Activated T-helper 17 cell treated with anti-CD3 and anti-CD28 coated beads, Interleukin-2, amount 50 U/mL, for 72 hours (primary cell): ENCODE data around the gene TMEFF2. TPM values are rescaled to one million over a fixed set of nuclear protein-coding genes. Genes with fewer than 3 reads are reported as not detected.
"Not testable (repeated sequence)": the region's sequence is repeated elsewhere in the genome, so short reads cannot be mapped to it uniquely, and the experiment has no call there.

ENCODE experiments used
- ATAC-seq: fragments of 150-1000 bp; cut with Tn5 transposase; replicated peaks from 2 replicates; pipeline ENCODE4 v1.10.0; 2021; ENCODE audit warnings: mild to moderate bottlenecking, moderate library complexity
- H3K27ac Mint-ChIP-seq: one replicate; pipeline ENCODE4 v1.8.0; 2022; ENCODE audit warnings: mixed read lengths
- H3K27me3 Mint-ChIP-seq: one replicate; pipeline ENCODE4 v1.8.0; 2022; ENCODE audit warnings: mixed read lengths
- H3K36me3 Mint-ChIP-seq: one replicate; pipeline ENCODE4 v1.8.0; 2022; ENCODE audit warnings: low read depth, mild to moderate bottlenecking, mixed read lengths
- H3K4me1 Mint-ChIP-seq: one replicate; pipeline ENCODE4 v1.8.0; 2022; ENCODE audit warnings: mixed read lengths
- H3K4me3 Mint-ChIP-seq: one replicate; pipeline ENCODE4 v1.8.0; 2022; ENCODE audit warnings: mild to moderate bottlenecking, mixed read lengths
- H3K9me3 Mint-ChIP-seq: one replicate; pipeline ENCODE4 v1.8.0; 2022; ENCODE audit warnings: mixed read lengths
- total RNA-seq, 2 donors: library from RNA; stranded (reverse); gene quantifications; one replicate each; pipeline ENCODE4 v1.2.3, GENCODE V29; 2022

TMEFF2 gene
- total RNA-seq, 2 donors from 2014 or later, result not detected

DNA sequence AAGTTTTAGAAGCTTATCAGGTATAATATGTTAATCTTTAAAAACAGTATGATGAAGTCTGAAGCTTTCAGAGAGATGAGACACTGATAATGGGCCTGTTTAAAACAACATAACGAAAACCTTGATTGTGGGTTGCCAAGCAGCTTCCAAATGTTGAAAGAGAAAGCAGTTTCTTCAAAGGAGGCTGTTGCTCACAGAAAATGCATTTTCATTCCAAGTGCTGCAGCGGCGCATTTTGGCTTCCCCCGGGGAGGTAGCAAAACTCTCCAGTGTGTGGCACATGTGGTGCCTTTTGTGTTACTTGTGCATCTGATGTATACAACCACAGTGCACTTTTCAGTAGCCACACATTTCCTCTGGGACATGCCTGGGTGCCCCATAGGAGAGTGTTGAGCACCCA is 66.1 kb downstream of the TMEFF2 start:
- no peak for ATAC-seq
- no peaks in the 10 kb centered on the region for H3K9me3 Mint-ChIP-seq
- H3K4me3 Mint-ChIP-seq, result no peak overlapping the region
- no peak overlapping the region for H3K27ac Mint-ChIP-seq
- H3K36me3 Mint-ChIP-seq, result no peaks in the 10 kb centered on the region
- H3K27me3 Mint-ChIP-seq, result peaks cover 11% of the 10 kb centered on the region
- no peaks in the 10 kb centered on the region for H3K4me1 Mint-ChIP-seq

DNA sequence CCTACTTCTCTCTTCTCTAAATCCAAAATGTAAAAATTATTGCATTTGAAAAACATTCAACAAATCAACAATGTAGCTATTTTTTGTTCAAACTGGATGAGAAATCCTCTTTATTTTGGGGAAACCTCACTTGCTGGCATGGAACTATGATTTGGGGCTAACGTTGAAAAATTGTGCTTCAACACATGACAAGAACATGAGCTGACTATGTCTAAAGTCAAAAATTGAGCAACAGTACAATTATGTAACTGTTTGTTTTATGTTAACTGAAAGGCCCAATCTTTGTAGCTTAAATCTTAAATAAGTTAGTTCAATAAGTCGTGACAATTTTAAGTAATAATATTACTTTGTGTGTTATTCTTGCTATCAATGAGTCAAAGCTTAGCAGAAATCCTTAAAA is 67.3 kb downstream of the TMEFF2 start:
- H3K27me3 Mint-ChIP-seq, result peaks cover 11% of the 10 kb centered on the region
- H3K36me3 Mint-ChIP-seq, result no peaks in the 10 kb centered on the region
- no peaks in the 10 kb centered on the region for H3K4me1 Mint-ChIP-seq
- no peak overlapping the region for H3K27ac Mint-ChIP-seq
- H3K4me3 Mint-ChIP-seq, result no peak overlapping the region
- no peak for ATAC-seq
- no peaks in the 10 kb centered on the region for H3K9me3 Mint-ChIP-seq

DNA sequence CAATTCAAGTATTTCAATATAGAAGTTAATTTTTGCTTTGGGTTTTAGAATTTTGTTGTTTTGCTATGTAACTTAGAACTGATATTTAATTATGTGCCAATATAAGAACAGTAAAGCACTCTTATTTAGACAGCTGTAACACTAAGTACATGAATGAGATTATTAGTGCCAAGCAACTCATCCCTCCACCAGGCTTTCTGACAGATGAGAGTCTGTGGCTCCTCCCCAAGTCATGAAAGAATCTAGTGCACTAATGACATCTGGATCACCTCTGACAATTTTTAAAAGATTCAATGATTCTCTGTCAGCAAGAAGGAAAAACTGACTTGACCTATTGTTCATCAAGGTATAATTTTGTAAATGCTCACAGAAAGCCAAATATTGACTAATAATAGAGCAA is 67.8 kb downstream of the TMEFF2 start:
- H3K27me3 Mint-ChIP-seq, result peaks cover 11% of the 10 kb centered on the region
- H3K36me3 Mint-ChIP-seq, result no peaks in the 10 kb centered on the region
- no peaks in the 10 kb centered on the region for H3K9me3 Mint-ChIP-seq
- H3K27ac Mint-ChIP-seq, result no peak overlapping the region
- no peaks in the 10 kb centered on the region for H3K4me1 Mint-ChIP-seq
- no peak overlapping the region for H3K4me3 Mint-ChIP-seq
- no peak for ATAC-seq

DNA sequence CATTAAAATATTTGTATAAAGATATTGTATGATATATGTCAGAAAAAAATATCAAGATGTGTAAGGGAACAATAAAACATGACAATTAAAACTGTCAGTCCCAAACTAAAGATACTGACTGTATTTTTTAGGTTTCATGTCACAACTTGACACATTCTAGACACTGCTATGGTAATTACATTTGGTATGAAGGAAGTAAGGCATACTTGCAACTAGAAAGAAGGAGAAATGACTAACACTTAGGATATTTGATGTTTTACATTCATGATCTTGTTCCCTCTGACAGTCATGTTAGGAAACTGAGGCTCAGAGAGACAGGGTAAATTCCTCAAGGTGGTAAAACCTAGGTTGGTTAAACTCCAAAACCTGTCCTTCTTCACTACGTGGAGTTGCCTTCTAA is 68.3 kb downstream of the TMEFF2 start:
- no peak for ATAC-seq
- no peaks in the 10 kb centered on the region for H3K4me1 Mint-ChIP-seq
- H3K27ac Mint-ChIP-seq, result no peak overlapping the region
- H3K27me3 Mint-ChIP-seq, result peaks cover 9% of the 10 kb centered on the region
- no peak overlapping the region for H3K4me3 Mint-ChIP-seq
- H3K36me3 Mint-ChIP-seq, result no peaks in the 10 kb centered on the region
- no peaks in the 10 kb centered on the region for H3K9me3 Mint-ChIP-seq

DNA sequence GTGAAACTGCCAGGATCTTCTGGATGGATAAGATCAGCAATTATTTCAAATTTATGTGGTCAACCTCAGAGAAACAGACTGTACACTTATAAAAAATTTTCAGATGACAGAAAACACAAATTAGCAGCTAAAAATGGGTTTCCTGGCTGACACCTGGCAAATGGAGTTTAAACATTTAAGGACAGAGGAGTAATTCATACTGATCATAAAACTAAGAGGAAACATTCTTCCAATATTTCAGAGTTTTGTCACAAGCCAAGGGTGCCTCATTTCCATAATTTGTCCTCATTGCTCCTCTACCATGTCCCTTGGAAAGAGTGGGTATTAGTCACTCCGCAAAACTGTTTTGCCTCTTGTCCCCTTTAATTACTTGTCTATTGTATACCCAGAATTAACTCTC is 70.2 kb downstream of the TMEFF2 start:
- H3K36me3 Mint-ChIP-seq, result no peaks in the 10 kb centered on the region
- no peak for ATAC-seq
- H3K27me3 Mint-ChIP-seq, result peaks cover 10% of the 10 kb centered on the region
- H3K4me1 Mint-ChIP-seq, result no peaks in the 10 kb centered on the region
- no peak overlapping the region for H3K4me3 Mint-ChIP-seq
- H3K27ac Mint-ChIP-seq, result no peak overlapping the region
- H3K9me3 Mint-ChIP-seq, result no peaks in the 10 kb centered on the region

DNA sequence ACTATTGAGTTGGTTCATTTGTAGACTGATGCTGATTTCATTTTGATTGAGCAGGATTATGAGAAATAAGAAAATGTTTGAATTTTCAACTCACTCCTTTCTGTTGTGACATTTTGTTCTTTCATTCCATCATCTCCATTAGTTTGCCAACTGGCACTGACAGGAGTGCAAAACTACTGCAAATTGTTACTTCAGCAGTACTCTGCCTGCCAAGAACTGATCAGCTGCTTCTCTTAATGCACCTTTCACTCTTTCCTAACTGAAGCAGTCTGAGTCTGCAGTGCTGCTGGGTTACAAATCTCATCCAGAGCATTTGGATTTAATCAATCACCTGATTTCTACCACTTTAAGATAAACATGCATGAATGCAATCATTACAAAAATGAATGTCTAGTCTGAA is 70.9 kb downstream of the TMEFF2 start:
- no peaks in the 10 kb centered on the region for H3K36me3 Mint-ChIP-seq
- ATAC-seq, result no peak
- H3K9me3 Mint-ChIP-seq, result no peaks in the 10 kb centered on the region
- no peak overlapping the region for H3K27ac Mint-ChIP-seq
- no peaks in the 10 kb centered on the region for H3K4me1 Mint-ChIP-seq
- peaks cover 10% of the 10 kb centered on the region for H3K27me3 Mint-ChIP-seq
- no peak overlapping the region for H3K4me3 Mint-ChIP-seq

DNA sequence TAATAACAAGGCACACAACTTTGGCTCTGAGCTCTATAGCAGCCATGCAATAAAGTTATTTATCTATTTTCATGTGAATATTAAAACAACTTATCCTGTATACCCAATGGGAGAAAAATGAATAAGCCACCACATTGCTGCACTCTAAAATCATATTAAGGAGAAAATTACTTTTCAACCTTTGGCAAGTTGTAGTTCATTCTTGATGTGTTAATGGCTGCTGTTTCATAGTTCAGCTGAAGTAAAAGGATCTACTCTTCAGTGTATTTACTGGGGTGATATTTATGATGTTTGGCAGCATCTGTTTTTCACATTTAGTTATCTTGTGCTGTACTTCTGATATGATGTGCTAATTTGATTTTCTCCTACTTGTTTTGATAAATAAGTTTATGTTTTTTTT is 71.8 kb downstream of the TMEFF2 start:
- Mint-ChIP-seq H3K4me1 (no peaks in the 10 kb centered on the region), H3K4me3 (no peak overlapping the region), H3K27me3 (peaks cover 10% of the 10 kb centered on the region)

DNA sequence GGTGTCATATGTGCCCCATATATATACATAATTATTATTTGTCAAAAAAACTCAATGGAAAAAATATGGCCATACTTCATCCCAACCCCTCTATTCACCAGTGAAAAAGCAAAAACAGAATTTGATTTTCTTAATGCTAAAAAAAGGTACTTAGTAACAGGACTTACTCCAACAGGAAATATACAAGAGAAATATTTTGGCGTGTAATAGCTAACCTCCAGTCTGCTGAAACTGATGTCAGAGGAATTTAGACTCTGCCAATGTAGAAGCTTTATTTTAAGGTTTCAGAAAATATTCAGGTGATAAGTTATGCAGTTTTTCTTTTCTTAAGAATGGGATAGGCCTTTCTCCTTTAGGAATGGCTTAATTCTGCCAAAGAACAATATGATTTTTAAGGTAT is 72.6 kb downstream of the TMEFF2 start:
- Mint-ChIP-seq H3K9me3 (no peaks in the 10 kb centered on the region), H3K36me3 (no peaks in the 10 kb centered on the region), H3K4me1 (no peaks in the 10 kb centered on the region), H3K4me3 (no peak overlapping the region), H3K27me3 (peaks cover 10% of the 10 kb centered on the region), H3K27ac (no peak overlapping the region)
- no peak for ATAC-seq

More for the DNA sequence above, 71.8 kb downstream of the TMEFF2 start:
- Mint-ChIP-seq H3K36me3 (no peaks in the 10 kb centered on the region), H3K9me3 (no peaks in the 10 kb centered on the region), H3K27ac (no peak overlapping the region)
- no peak for ATAC-seq

DNA sequence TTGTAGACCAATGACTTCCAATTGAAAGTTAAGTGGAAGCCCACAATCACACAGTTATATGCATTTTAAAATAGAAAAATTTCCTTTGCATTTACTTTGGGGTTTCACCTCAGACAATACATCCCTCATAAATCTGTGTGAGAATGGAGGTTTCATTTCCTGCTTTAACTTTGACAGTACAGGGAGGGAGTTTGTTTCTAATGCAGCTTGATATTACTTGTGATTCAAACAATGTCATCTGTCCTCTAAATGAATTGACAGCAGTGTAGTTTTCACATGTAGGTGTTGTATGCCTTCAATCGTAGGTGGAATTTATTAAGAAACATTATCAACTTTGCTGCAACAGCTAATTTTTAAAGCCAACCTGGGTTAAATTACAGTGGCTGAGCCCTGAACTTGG is 75.2 kb downstream of the TMEFF2 start:
- H3K4me3 Mint-ChIP-seq, result no peak overlapping the region
- H3K27ac Mint-ChIP-seq, result no peak overlapping the region
- peaks cover 3% of the 10 kb centered on the region for H3K9me3 Mint-ChIP-seq
- no peaks in the 10 kb centered on the region for H3K36me3 Mint-ChIP-seq
- ATAC-seq, result no peak
- peaks cover 9% of the 10 kb centered on the region for H3K27me3 Mint-ChIP-seq
- no peaks in the 10 kb centered on the region for H3K4me1 Mint-ChIP-seq

DNA sequence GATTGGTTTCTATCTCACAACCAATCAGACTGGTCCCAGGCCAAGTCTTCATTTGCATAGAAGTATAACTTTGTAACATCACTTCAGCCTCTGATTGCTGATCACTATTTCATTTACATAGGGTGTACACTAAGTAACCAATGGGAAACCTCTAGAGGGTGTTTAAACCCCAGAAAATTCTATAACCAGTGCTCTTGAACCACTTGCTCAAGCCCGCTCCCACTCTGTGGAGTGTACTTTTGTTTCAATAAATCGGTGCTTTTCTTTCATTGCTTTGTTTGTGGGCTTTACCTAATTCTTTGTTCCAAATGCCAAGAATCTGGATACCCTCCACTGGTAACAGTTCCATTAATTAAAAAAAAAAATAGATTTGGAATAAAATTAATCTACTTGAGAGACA is 77.0 kb downstream of the TMEFF2 start:
- no peak for ATAC-seq
- Mint-ChIP-seq H3K9me3 (peaks cover 3% of the 10 kb centered on the region), H3K4me3 (no peak overlapping the region), H3K36me3 (no peaks in the 10 kb centered on the region), H3K4me1 (no peaks in the 10 kb centered on the region), H3K27me3 (peaks cover 9% of the 10 kb centered on the region), H3K27ac (no peak overlapping the region)

DNA sequence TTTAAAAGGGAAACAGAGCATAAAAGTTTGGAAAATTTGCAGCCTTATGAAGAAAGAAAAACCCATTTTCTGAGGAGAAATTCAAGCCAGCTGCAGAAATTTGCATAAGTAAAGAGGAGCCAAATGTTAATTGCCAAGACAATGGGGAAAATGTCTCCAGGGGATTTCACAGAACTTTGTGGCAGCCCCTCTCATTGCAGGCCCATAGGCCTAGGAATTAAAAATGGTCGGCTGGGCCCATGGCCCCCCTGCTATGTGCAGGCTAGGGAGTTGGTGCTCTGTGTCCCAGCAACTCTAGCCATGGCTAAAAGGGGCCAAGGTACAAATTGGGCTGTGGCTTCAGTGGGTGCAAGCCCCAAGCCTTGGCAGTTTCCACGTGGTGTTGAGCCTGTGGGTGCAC is 83.2 kb downstream of the TMEFF2 start:
- H3K27me3 Mint-ChIP-seq, result peaks cover 14% of the 10 kb centered on the region
- H3K36me3 Mint-ChIP-seq, H3K4me3 Mint-ChIP-seq, H3K4me1 Mint-ChIP-seq, ATAC-seq, H3K9me3 Mint-ChIP-seq, H3K27ac Mint-ChIP-seq: not testable (repeated sequence)

DNA sequence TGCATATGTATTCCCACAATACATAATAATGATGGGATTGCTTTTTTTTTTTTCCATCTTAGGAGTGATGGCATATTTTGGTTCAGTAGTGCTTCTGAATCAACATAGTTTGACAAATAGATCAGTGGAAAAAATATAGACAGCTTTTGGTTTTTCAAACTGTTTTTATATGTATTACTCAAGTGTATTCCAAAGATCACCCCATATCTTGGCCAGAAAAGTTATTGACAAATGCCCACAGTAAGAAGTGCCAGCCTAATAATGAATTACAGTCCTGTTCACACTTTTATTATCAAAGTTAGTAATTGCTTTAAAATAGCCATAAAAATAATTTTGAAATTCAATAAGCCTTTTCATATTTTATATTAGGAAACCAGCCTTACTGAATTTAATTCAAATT is 95.0 kb downstream of the TMEFF2 start:
- no peak overlapping the region for H3K27ac Mint-ChIP-seq
- H3K4me3 Mint-ChIP-seq, result no peak overlapping the region
- peaks cover 21% of the 10 kb centered on the region for H3K27me3 Mint-ChIP-seq
- no peaks in the 10 kb centered on the region for H3K9me3 Mint-ChIP-seq
- no peaks in the 10 kb centered on the region for H3K36me3 Mint-ChIP-seq
- no peaks in the 10 kb centered on the region for H3K4me1 Mint-ChIP-seq
- no peak for ATAC-seq

DNA sequence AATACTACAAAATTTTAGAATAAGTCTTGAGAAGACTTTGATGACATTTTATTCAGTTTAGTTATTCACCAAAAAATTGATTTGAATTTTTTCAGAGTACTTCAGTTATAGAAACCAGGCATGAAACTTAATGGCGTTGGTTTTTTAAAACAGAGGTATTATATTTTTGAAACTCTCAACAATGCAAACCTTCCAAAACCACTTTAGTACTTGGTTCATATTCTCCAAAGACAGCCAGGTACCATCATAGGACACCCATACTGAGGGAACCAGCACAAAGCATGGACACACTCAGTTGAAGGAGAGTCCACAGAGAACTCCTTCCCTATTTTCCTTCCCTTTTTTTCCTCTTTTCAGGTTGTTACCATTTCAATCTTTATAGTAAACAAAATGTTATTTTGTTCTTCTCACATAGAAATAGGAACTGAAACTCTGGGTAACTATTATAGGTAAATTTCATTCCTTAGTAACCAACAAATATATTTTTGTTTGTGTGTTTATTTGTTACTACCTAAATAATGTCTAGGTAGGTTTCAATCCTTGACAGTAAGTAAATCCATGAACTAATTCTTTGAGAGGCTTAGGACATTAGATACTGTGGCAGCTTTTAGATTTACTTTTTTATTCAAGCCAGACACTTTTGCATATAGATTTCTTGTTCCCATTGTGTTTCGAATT is 95.8 kb downstream of the TMEFF2 start:
- Mint-ChIP-seq H3K9me3 (no peaks in the 10 kb centered on the region), H3K4me3 (no peak overlapping the region), H3K4me1 (no peaks in the 10 kb centered on the region), H3K27ac (no peak overlapping the region), H3K36me3 (no peaks in the 10 kb centered on the region), H3K27me3 (peaks cover 17% of the 10 kb centered on the region)
- no peak for ATAC-seq

DNA sequence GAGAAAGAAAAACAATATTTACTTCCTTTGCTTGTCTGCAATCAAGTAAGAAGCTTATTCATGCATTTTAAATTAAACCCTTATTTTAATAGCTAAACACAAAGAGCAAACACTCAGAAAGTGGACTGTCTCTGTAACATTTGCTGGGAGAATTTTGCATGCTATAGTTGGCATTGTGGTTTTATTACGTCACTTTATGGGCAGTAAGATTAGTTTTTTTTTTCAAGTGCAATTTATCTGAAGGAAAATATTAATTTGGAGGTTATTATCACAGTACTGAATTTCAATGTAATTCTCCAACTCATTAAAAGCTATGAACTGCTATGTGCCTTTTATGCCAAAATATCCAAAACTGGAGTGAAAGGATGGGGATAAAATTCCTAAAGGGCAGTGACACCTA is 103.3 kb downstream of the TMEFF2 start:
- Mint-ChIP-seq H3K4me3 (no peak overlapping the region), H3K9me3 (no peaks in the 10 kb centered on the region), H3K4me1 (no peaks in the 10 kb centered on the region), H3K36me3 (no peaks in the 10 kb centered on the region), H3K27ac (no peak overlapping the region), H3K27me3 (peaks cover 6% of the 10 kb centered on the region)
- no peak for ATAC-seq

DNA sequence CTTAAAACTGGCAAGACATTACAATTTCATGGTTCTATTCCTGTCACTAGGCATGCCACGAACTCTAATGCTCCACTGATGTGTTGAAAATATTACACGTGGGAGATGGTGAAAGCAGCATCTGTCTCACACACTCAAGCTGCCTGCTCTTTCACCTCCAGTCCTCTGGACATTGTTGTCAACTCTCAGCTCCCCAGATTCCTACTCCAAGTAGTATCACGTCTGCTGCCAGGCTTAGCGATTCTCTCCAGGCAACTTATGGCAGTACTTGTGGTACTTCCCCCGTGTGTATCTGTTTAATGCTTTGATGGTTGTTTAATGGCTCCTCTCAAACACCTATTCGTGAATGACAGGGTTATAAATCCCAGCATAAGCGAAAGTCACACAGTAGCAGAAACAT is 103.8 kb downstream of the TMEFF2 start:
- Mint-ChIP-seq H3K27ac (no peak overlapping the region), H3K27me3 (peaks cover 6% of the 10 kb centered on the region), H3K9me3 (no peaks in the 10 kb centered on the region)

DNA sequence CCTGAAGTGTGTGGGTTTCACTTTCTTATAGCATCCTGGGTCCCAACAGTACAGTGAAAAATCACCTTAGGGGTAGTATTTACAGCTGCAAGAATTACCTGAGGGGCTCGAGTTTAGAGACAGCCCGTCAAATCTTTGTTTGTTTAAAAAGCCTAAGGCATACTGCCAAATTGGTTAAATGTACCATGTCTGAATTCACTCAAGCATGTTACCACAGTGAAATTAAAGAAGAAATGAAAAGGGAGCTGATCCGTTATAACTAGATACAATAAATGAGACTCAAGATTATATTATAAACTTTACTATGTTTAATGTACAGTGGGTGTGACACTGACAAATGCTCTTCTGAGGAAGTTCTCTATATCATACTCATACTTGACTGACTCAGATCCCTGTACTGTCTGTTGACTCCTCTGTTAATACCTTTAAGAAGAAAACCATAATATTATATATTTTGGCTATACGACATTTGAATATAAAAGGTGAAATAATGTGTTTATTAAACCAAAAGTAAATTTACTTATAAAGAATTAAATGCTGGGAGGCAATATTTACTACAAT is 107.3 kb downstream of the TMEFF2 start:
- no peaks in the 10 kb centered on the region for H3K36me3 Mint-ChIP-seq
- peaks cover 13% of the 10 kb centered on the region for H3K27me3 Mint-ChIP-seq
- no peaks in the 10 kb centered on the region for H3K4me1 Mint-ChIP-seq
- no peaks in the 10 kb centered on the region for H3K9me3 Mint-ChIP-seq
- no peak overlapping the region for H3K27ac Mint-ChIP-seq
- no peak for ATAC-seq
- no peak overlapping the region for H3K4me3 Mint-ChIP-seq

More for the DNA sequence above, 103.8 kb downstream of the TMEFF2 start:
- ATAC-seq, result no peak
- no peaks in the 10 kb centered on the region for H3K4me1 Mint-ChIP-seq
- H3K4me3 Mint-ChIP-seq, result no peak overlapping the region
- H3K36me3 Mint-ChIP-seq, result no peaks in the 10 kb centered on the region
